Measurements from ENCODE around the gene ROR1. TPM values are rescaled to one million over a fixed set of nuclear protein-coding genes. Genes with fewer than 3 reads are reported as not detected.

ROR1 gene
- total RNA-seq, 2 donors from 2014 or later, result 5.7 to 14.7 TPM

Other genes starting within 250 kb of the ROR1 start
- gene PGM1, start 180.6 kb upstream of the ROR1 start, total RNA-seq, result 100 to 1,000 TPM; 150 to 180 TPM